Measurements from ENCODE around the gene ZNF311.

- TF ChIP-seq, protein P1, sequence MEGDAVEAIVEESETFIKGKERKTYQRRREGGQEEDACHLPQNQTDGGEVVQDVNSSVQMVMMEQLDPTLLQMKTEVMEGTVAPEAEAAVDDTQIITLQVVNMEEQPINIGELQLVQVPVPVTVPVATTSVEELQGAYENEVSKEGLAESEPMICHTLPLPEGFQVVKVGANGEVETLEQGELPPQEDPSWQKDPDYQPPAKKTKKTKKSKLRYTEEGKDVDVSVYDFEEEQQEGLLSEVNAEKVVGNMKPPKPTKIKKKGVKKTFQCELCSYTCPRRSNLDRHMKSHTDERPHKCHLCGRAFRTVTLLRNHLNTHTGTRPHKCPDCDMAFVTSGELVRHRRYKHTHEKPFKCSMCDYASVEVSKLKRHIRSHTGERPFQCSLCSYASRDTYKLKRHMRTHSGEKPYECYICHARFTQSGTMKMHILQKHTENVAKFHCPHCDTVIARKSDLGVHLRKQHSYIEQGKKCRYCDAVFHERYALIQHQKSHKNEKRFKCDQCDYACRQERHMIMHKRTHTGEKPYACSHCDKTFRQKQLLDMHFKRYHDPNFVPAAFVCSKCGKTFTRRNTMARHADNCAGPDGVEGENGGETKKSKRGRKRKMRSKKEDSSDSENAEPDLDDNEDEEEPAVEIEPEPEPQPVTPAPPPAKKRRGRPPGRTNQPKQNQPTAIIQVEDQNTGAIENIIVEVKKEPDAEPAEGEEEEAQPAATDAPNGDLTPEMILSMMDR (IDR thresholded peaks at IDR 0.05) = no peak
- TF ChIP-seq TCF7L2 (IDR thresholded peaks at IDR 0.05; ENCODE audit: low read depth, low read length) = no peak
Observed at GRCh38 chr6:28976677-28977076, 28.4 kb downstream of the ZNF311 start.
